HEK293T (cell line): Measurements from ENCODE around the gene TMEM51.

Experiments used
- CTCF ChIA-PET: fragments of 350-600 bp; formaldehyde crosslinking; extraction: SDS; loops from one replicate; lab custom pipeline; 2021; ENCODE audit warnings: antibody characterized with exemption, inconsistent platforms; lab: Yijun Ruan, JAX
- POLR2A ChIA-PET: fragments of 350-600 bp; formaldehyde crosslinking; extraction: SDS; loops from one replicate; lab custom pipeline; 2020; ENCODE audit warnings: antibody characterized with exemption, inconsistent platforms; lab: Yijun Ruan, JAX
- DNase-seq: peaks from one replicate; pipeline ENCODE4 v3.0.0; 2012; ENCODE audit warnings: mixed read lengths; ENCODE audit errors: extremely low spot score
- ARNT ChIP-seq: fragments of 450-650 bp; IDR thresholded peaks from 2 replicates; pipeline ENCODE4 v1.6.1; 2017; ENCODE audit warnings: mild to moderate bottlenecking
- BHLHE40 ChIP-seq: fragments of 450-650 bp; IDR thresholded peaks from 2 replicates; pipeline ENCODE4 v1.6.1; 2016; ENCODE audit warnings: mild to moderate bottlenecking, moderate library complexity, borderline replicate concordance
- CTBP1 ChIP-seq: fragments of 450-650 bp; IDR thresholded peaks from 2 replicates; pipeline ENCODE4 v1.6.1; 2016; ENCODE audit warnings: borderline replicate concordance
- ELF4 ChIP-seq: fragments of 450-650 bp; IDR thresholded peaks from 2 replicates; pipeline ENCODE4 v1.6.1; 2017; ENCODE audit warnings: antibody characterized with exemption
- FOXA1 ChIP-seq: fragments of 450-650 bp; IDR thresholded peaks from 2 replicates; pipeline ENCODE4 v1.6.1; 2016; ENCODE audit warnings: mild to moderate bottlenecking
- FOXK2 ChIP-seq: fragments of 450-650 bp; IDR thresholded peaks from 2 replicates; pipeline ENCODE4 v1.6.1; 2016; ENCODE audit warnings: mild to moderate bottlenecking
- FOXM1 ChIP-seq: fragments of 450-650 bp; IDR thresholded peaks from 2 replicates; pipeline ENCODE4 v1.6.1; 2017; ENCODE audit warnings: mild to moderate bottlenecking, borderline replicate concordance
- HDGF ChIP-seq: fragments of 450-650 bp; IDR thresholded peaks from 2 replicates; pipeline ENCODE4 v1.6.1; 2017; ENCODE audit warnings: antibody characterized with exemption, borderline replicate concordance
- L3MBTL2 ChIP-seq: fragments of 450-650 bp; conservative IDR thresholded peaks from 2 replicates; pipeline ENCODE4 v1.6.1; 2016; ENCODE audit warnings: mild to moderate bottlenecking
- LEF1 ChIP-seq: fragments of 450-650 bp; IDR thresholded peaks from 2 replicates; pipeline ENCODE4 v1.6.1; 2017; ENCODE audit warnings: mild to moderate bottlenecking, borderline replicate concordance
- NFRKB ChIP-seq: fragments of 450-650 bp; IDR thresholded peaks from 2 replicates; pipeline ENCODE4 v1.6.1; 2016; ENCODE audit warnings: mild to moderate bottlenecking, moderate library complexity
- PKNOX1 ChIP-seq: fragments of 450-650 bp; IDR thresholded peaks from 2 replicates; pipeline ENCODE4 v1.6.1; 2016
- SP1 ChIP-seq: fragments of 450-650 bp; IDR thresholded peaks from 2 replicates; pipeline ENCODE4 v1.6.1; 2017
- SUZ12 ChIP-seq: fragments of 450-650 bp; IDR thresholded peaks from 2 replicates; pipeline ENCODE4 v1.6.1; 2016; ENCODE audit warnings: mild to moderate bottlenecking
- TARDBP ChIP-seq: fragments of 450-650 bp; IDR thresholded peaks from 2 replicates; pipeline ENCODE4 v1.6.1; 2016
- ZNF384 ChIP-seq: fragments of 450-650 bp; IDR thresholded peaks from 2 replicates; pipeline ENCODE4 v1.6.1; 2016

Gene TMEM51

GRCh38 chr1:15116966-15117365, 36.6 kb upstream of the TMEM51 start:
- TF ChIP-seq FOXM1 (no peak), ARNT (no peak)
- DNase-seq: no peak
- CTCF ChIA-PET: interaction anchor here (0.5 to 0.7 kb wide), 2 partner anchors 12 to 133 kb away, joined by 3 read pairs; no protein-coding TSS in a partner anchor
- POLR2A ChIA-PET: no interaction called here

GRCh38 chr1:15117671-15118325, 35.7 kb upstream of the TMEM51 start:
- ChIA-PET POLR2A (no interaction called here), CTCF (no interaction called here)
- no peak for DNase-seq
- TF ChIP-seq SUZ12 (no peak), HDGF (no peak), BHLHE40 (no peak), FOXA1 (no peak), ELF4 (no peak)

DNA sequence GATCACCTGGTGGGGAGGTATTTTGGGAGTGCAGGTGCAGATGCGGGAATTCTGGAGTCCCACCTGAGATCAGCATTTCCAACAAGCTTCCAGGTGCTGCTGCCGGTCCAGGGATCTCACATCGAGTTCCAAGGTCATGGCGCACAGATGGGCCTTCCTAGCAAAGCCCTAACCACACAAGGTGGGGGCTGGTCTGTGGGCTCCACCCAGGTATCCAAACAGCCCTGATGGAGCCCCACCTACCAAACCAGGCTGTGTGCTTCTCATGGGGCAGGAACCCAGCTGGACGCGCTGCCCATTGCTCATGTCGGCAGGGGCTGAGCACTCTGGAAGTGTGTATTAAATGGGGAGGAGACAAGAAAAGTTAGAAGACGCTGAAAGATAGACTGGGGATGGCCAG, 35.0 kb upstream of the TMEM51 start:
- CTCF ChIA-PET: interaction anchor here (0.6 kb wide), 1 partner anchor 91 kb away, joined by 3 read pairs; no protein-coding TSS in a partner anchor
- POLR2A ChIA-PET: no interaction called here
- TF ChIP-seq FOXM1: no peak
- no peak for DNase-seq

DNA sequence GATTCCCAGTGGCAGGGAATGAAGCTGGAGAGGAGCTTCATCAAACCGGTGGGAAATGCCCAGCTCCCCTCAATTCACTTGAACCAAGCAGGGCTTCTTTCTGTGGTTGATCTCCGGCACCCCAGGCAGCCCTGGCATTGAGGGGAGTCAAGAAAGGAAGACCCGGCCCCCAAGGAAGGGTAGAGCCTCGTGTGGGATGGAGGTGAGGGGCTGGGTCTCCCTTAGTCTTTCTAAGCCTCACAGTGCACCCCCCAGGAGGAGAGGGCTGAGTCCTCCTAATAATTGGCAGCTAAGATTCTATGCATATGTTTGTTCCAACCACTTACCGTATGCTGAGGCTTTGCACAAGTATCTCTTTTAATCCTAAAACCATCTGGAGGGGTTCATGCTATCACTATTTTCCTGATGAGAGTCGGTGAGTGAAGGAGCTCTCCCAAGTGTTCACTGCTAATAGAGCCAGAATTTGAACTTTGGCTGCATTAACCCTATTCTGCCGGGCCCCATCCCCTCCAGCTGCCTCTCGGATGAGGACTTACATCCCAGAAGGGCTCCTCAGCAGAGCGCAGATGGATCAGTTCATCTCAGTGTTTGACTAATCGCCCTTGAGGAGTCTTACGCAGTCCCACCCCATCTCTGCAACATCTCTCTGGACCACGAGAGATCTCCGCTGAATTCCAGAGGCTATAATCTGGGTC, 33.1 kb upstream of the TMEM51 start:
- TF ChIP-seq SUZ12 (no peak), ARNT (no peak), NFRKB (no peak), FOXA1 (no peak), FOXM1 (no peak), L3MBTL2 (no peak), HDGF (no peak), ELF4 (no peak), CTBP1 (no peak), TARDBP (no peak), BHLHE40 (no peak), SP1 (no peak), PKNOX1 (no peak), ZNF384 (no peak), LEF1 (no peak), FOXK2 (no peak)
- POLR2A ChIA-PET: no interaction called here
- CTCF ChIA-PET: interaction anchor here (0.9 kb wide), 1 partner anchor 8 kb away, joined by 3 read pairs; no protein-coding TSS in a partner anchor
- no peak for DNase-seq

DNA sequence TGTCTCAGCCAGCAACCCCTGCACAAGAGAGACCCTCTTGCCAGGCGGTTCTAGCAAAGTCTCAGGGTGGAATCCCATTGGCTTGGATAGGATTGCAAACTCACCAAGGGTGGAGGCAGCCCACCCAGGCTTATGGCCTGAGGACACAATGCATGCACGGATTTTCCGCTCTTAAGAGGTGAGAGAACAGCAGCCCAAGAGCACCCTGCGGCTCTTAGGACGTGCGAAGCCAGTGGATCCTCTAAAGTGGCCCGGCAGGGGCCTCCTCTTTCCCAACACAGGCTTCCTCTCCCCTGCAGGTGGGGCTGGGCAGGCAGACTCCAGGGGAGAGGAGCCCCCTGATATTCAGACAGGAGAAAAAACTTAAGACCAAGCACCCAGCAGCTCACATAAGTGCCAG, 31.2 kb upstream of the TMEM51 start:
- CTCF ChIA-PET: interaction anchor here (1.1 kb wide), 1 partner anchor 11 kb away, joined by 5 read pairs; no protein-coding TSS in a partner anchor
- POLR2A ChIA-PET: no interaction called here
- no peak for DNase-seq
- TF ChIP-seq SP1 (no peak), ZNF384 (no peak), HDGF (no peak), FOXK2 (no peak), CTBP1 (no peak), ELF4 (no peak), ARNT (no peak), LEF1 (no peak), TARDBP (no peak), BHLHE40 (no peak), FOXA1 (no peak), L3MBTL2 (no peak), SUZ12 (no peak)

DNA sequence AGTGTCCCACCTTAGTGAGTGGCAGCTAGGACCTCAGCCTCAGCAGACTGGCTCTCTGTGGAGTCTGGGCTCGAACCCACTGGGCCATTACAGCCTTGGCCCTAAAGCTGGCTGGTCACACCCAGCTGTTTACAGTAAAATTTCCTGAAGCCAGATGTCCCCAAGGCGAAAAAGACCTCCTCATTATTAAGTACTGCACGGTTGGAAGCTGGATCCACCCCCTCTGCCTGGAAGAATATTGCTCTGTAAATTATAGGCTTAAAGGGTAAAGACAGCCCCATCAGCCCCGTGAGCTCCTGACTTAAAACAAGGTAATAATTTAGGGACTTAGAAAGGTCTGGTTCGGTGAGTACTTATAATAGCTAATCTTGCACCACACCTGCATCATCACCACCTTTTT, 30.3 kb upstream of the TMEM51 start:
- no peak for DNase-seq
- ChIA-PET CTCF (interaction anchor here (0.6 to 0.8 kb wide), 2 partner anchors 11 to 181 kb away, joined by 3 to 4 read pairs; no protein-coding TSS in a partner anchor), POLR2A (no interaction called here)
- TF ChIP-seq SP1 (no peak), FOXA1 (no peak), PKNOX1 (no peak), BHLHE40 (no peak), NFRKB (no peak), FOXM1 (no peak), SUZ12 (no peak), CTBP1 (no peak), FOXK2 (no peak), ARNT (no peak), HDGF (no peak), L3MBTL2 (no peak), ELF4 (no peak)

GRCh38 chr1:15123925-15124324, 29.6 kb upstream of the TMEM51 start:
- TF ChIP-seq LEF1: no peak
- TF ChIP-seq CTBP1: no peak
- TF ChIP-seq SP1: no peak
- DNase-seq: no peak
- POLR2A ChIA-PET: no interaction called here
- CTCF ChIA-PET: no interaction called here
